ENCODE results near the gene EVI2A.

EVI2A gene

GRCh38 chr17:31275116-31275515 lies 46.3 kb downstream of the EVI2A start:
- DNase-seq (ENCODE audit: low read depth) = no peak
- no peak overlapping the region for H3K4me3 ChIP-seq (ENCODE audit: low read depth, low read length)
- no peak for TF ChIP-seq CTCF (IDR thresholded peaks at IDR 0.05; ENCODE audit: insufficient read depth, low read depth, low read length, missing control alignments)

DNA sequence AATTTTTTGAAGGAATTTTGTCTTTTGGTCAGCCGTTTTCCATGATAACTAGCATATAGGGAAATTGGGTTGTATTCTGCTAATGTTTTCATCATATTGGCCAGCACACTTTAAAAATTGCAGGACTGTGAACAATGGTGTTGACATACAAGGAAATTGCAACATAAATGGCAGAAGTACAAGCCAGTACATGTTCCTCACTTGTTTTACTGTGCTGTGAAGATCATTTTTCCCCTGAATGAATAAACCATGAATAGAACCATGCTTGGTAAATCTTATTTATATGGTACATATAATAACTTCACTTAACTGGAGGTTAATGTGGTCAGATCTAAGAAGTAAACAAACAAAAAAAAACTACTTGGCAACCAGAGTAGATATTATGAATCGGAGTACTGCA lies 47.2 kb downstream of the EVI2A start:
- no peak for TF ChIP-seq CTCF (IDR thresholded peaks at IDR 0.05; ENCODE audit: insufficient read depth, low read depth, low read length, missing control alignments)
- no peak for DNase-seq (ENCODE audit: low read depth)
- no peak overlapping the region for H3K4me3 ChIP-seq (ENCODE audit: low read depth, low read length)

- no peak for DNase-seq (ENCODE audit: low read depth)
- TF ChIP-seq CTCF (IDR thresholded peaks at IDR 0.05; ENCODE audit: insufficient read depth, low read depth, low read length, missing control alignments) = no peak
- H3K4me3 ChIP-seq (ENCODE audit: low read depth, low read length) = no peak overlapping the region
Observed at GRCh38 chr17:31273516-31273915, 47.9 kb downstream of the EVI2A start.

DNA sequence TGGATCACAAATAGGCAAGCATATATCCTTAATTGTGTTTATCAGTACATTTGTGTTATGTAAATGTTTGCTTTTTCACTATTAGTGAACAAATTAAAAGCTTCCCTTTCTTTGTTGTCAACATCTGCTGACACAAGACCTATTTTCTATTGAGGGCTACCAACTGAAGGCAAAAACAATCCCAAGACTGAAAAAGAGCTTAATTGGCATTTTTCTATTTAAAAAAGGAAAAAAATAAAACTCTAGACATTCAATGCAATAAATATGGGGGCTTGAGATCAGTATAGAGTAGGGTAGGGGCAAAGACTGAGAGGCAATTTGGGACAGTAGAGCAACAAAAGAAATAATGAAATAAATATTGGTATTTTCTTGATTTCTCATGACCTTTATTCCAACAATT lies 48.6 kb downstream of the EVI2A start:
- no peak overlapping the region for H3K4me3 ChIP-seq (ENCODE audit: low read depth, low read length)
- TF ChIP-seq CTCF (IDR thresholded peaks at IDR 0.05; ENCODE audit: insufficient read depth, low read depth, low read length, missing control alignments) = no peak
- no peak for DNase-seq (ENCODE audit: low read depth)

DNA sequence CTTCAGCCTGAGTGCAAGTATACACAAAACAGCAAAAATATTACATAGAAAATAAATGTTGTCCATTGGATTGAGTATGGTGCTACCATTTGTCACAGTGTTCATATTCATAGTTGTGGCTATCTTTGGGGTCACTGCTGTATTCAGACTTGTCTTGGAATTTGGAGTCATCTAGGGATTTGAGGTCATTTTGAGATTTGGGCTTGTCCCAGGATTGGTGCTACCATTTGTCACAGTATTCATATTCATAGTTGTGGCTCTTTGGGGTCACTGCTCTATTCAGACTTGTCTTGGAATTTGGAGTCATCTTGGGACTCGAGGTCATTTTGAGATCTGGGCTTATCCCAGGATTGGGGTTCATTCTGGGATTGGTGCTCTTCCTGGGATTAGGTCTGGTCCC lies 49.2 kb downstream of the EVI2A start:
- no peak overlapping the region for H3K4me3 ChIP-seq (ENCODE audit: low read depth, low read length)
- no peak for DNase-seq (ENCODE audit: low read depth)
- no peak for TF ChIP-seq CTCF (IDR thresholded peaks at IDR 0.05; ENCODE audit: insufficient read depth, low read depth, low read length, missing control alignments)

GRCh38 chr17:31269578-31269983 lies 51.8 kb downstream of the EVI2A start:
- no peak for DNase-seq (ENCODE audit: low read depth)
- no peak for TF ChIP-seq CTCF (IDR thresholded peaks at IDR 0.05; ENCODE audit: insufficient read depth, low read depth, low read length, missing control alignments)
- H3K4me3 ChIP-seq (ENCODE audit: low read depth, low read length) = no peak overlapping the region

DNA sequence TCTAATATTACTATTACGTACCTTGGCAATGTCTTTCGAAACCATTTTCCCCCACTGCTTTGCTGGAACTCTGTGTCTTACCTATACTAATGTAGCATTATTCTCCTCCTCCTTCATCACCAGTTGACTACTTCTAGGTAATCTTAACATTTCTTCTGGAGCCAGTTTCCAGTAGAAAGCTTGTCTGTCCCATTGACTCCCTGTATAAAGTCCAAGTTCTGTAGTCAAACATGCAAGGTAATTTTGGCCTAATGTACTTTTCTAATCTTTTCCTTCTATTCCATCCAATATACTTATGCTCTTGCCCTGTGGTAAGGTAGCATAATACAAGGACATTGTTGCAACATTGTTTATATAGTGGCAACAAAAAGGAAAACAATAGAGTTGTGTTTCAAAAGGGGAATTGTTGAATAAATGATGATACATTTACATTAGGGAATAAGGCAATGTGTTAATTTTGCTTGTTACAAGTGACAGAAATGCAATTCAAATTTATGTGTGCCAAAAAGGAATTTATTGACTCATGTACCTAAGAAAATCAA lies 52.3 kb downstream of the EVI2A start:
- DNase-seq (ENCODE audit: low read depth) = no peak
- TF ChIP-seq CTCF (IDR thresholded peaks at IDR 0.05; ENCODE audit: insufficient read depth, low read depth, low read length, missing control alignments) = no peak
- H3K4me3 ChIP-seq (ENCODE audit: low read depth, low read length) = no peak overlapping the region
